Vagina (tissue), 2 donors: Measurements from ENCODE around the gene CRELD2. TPM values are rescaled to one million over a fixed set of nuclear protein-coding genes. Genes with fewer than 3 reads are reported as not detected.

Source experiments
- DNase-seq, 2 donors: peaks; one replicate each; pipeline ENCODE4 v3.0.0-alpha.2; 2017; ENCODE audit errors: extremely low spot score in 2 of 2
- H3K27ac ChIP-seq: fragments of 200-600 bp; sonication (generic); one replicate; pipeline ENCODE4 v1.5.1; 2019
- H3K27me3 ChIP-seq: fragments of 200-600 bp; sonication (generic); one replicate; pipeline ENCODE4 v1.5.1; 2019
- H3K36me3 ChIP-seq, 2 donors: fragments of 200-600 bp; sonication (generic); one replicate each; pipeline ENCODE4 v1.5.1; 2017 to 2019
- H3K4me1 ChIP-seq: fragments of 200-600 bp; sonication (generic); one replicate; pipeline ENCODE4 v1.5.1; 2019
- H3K4me3 ChIP-seq, 2 donors: fragments of 200-600 bp; sonication (generic); 1 replicate in 1 of 2; 2 replicates in 1 of 2; pipeline ENCODE4 v1.5.1; 2016 to 2019
- H3K9me3 ChIP-seq: fragments of 200-600 bp; sonication (generic); one replicate; pipeline ENCODE4 v1.5.1; 2019
- CTCF ChIP-seq, 3 experiments: fragments of 450-650 bp in 2 of 3; fragments of 200-600 bp in 1 of 3; sonication (generic) in 1 of 3; IDR thresholded peaks; one replicate each; pipeline ENCODE4 v1.5.1; 2017 to 2019; ENCODE audit warnings: antibody characterized with exemption in 3 of 3, mild to moderate bottlenecking in 2 of 3, moderate library complexity in 2 of 3
- POLR2A ChIP-seq, 2 donors: fragments of 450-650 bp; IDR thresholded peaks; one replicate each; pipeline ENCODE4 v1.6.1; 2017; ENCODE audit warnings: antibody characterized with exemption in 2 of 2, mild to moderate bottlenecking in 2 of 2, moderate library complexity in 2 of 2
- POLR2AphosphoS5 ChIP-seq, 2 donors: sonication (generic); formaldehyde crosslinking; IDR thresholded peaks; one replicate each; pipeline ENCODE4 v1.9.0; 2017; ENCODE audit warnings: antibody characterized with exemption in 2 of 2, mild to moderate bottlenecking in 2 of 2, low read depth in 1 of 2; ENCODE audit not compliant: insufficient read depth in 1 of 2
- intact Hi-C: fragments of 100-400 bp; cut with DNase I; formaldehyde crosslinking; loops from one replicate; pipeline ENCODE4 v1.15.1; 2023
- total RNA-seq: library from RNA; depleted of rRNA; stranded (reverse); fragments of >200 nt; gene quantifications from one replicate; pipeline ENCODE4 v1.2.3, GENCODE V29; 2016

The CRELD2 gene
- total RNA-seq, 1 donor from 2014 or later = 34.4 TPM

DNA sequence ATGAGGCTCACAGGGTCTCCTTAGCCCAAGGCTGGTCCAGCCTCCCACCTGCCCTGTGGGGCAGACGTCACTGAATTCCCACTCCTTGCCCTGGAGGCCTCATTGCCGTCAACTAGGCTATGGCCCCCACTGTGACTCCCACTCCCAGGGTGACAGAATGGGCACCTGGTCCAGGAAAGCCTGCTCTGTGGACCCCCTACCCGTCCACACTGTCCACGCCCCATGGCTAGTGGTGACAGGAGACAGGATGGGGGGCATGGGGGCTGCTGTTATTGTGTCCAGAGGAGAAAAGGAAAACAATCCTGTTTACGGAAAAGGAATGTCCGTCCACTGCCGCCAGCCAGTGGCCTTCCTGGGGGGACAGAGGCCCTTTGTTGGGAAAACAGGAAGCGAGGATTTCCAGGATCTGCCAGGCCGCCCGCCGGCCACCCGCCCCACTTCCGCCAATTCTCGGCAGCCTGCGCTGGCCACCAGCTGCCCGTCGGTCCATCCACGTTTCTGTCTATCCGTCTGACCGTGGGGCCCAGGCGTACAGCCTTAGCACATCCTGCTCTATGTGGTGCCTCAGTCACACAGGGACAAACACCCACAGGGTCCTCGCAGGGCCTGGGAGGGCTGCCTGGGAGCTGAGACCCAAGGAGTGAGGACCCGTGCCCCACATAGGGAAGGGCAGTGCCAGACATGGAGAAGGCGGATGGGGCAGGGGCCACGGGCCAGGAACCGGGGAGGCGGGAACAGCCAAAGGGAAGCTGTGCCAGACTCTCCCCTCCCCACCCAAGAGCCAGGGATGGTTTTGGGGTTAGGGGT is 19.5 kb downstream of the CRELD2 start:
- Histone ChIP-seq H3K27me3 (no peaks in the 10 kb centered on the region), H3K4me1 (peaks cover 48% of the 10 kb centered on the region), H3K9me3 (no peaks in the 10 kb centered on the region), H3K36me3 (no peaks in the 10 kb centered on the region), H3K27ac (peak overlapping the region; percentile 43), H3K4me3 (no peak overlapping the region)
- intact Hi-C loops = loop anchor here (2.0 to 5.0 kb wide), 3 partner anchors 23 to 569 kb away; partner anchors contain the start of genes LMF2, NCAPH2 and PIM3
- DNase-seq = no peak
- no peak for TF ChIP-seq CTCF (IDR thresholded peaks at IDR 0.05)
- TF ChIP-seq POLR2AphosphoS5 (IDR thresholded peaks at IDR 0.05; ENCODE audit: insufficient read depth in 1 of 2, low read depth in 1 of 2) = peak in 1 of 2 donors; percentile 41
- no peak for TF ChIP-seq POLR2A (IDR thresholded peaks at IDR 0.05)

- H3K36me3 ChIP-seq = no peaks in the 10 kb centered on the region
- TF ChIP-seq POLR2AphosphoS5 (IDR thresholded peaks at IDR 0.05; ENCODE audit: insufficient read depth in 1 of 2, low read depth in 1 of 2) (no peak), CTCF (IDR thresholded peaks at IDR 0.05) (no peak), POLR2A (IDR thresholded peaks at IDR 0.05) (no peak)
- intact Hi-C loops = loop anchor here (5.0 kb wide), 2 partner anchors 34 to 569 kb away; partner anchors contain the start of genes LMF2 and NCAPH2
- no peaks in the 10 kb centered on the region for H3K27me3 ChIP-seq
- H3K27ac ChIP-seq = no peak overlapping the region
- no peaks in the 10 kb centered on the region for H3K9me3 ChIP-seq
- no peak overlapping the region for H3K4me3 ChIP-seq
- H3K4me1 ChIP-seq = peaks cover 41% of the 10 kb centered on the region
- DNase-seq = no peak
Measured at GRCh38 chr22:49938565-49939136, 20.2 kb downstream of the CRELD2 start.

- intact Hi-C loops = no loop called here
- H3K36me3 ChIP-seq = no peaks in the 10 kb centered on the region
- no peaks in the 10 kb centered on the region for H3K27me3 ChIP-seq
- peaks cover 12% of the 10 kb centered on the region for H3K4me1 ChIP-seq
- H3K27ac ChIP-seq = no peak overlapping the region
- DNase-seq = no peak
- TF ChIP-seq POLR2AphosphoS5 (IDR thresholded peaks at IDR 0.05; ENCODE audit: insufficient read depth in 1 of 2, low read depth in 1 of 2) (no peak), CTCF (IDR thresholded peaks at IDR 0.05) (no peak), POLR2A (IDR thresholded peaks at IDR 0.05) (no peak)
- H3K4me3 ChIP-seq = no peak overlapping the region
- no peaks in the 10 kb centered on the region for H3K9me3 ChIP-seq
Measured at GRCh38 chr22:49941507-49942316, 23.3 kb downstream of the CRELD2 start.

DNA sequence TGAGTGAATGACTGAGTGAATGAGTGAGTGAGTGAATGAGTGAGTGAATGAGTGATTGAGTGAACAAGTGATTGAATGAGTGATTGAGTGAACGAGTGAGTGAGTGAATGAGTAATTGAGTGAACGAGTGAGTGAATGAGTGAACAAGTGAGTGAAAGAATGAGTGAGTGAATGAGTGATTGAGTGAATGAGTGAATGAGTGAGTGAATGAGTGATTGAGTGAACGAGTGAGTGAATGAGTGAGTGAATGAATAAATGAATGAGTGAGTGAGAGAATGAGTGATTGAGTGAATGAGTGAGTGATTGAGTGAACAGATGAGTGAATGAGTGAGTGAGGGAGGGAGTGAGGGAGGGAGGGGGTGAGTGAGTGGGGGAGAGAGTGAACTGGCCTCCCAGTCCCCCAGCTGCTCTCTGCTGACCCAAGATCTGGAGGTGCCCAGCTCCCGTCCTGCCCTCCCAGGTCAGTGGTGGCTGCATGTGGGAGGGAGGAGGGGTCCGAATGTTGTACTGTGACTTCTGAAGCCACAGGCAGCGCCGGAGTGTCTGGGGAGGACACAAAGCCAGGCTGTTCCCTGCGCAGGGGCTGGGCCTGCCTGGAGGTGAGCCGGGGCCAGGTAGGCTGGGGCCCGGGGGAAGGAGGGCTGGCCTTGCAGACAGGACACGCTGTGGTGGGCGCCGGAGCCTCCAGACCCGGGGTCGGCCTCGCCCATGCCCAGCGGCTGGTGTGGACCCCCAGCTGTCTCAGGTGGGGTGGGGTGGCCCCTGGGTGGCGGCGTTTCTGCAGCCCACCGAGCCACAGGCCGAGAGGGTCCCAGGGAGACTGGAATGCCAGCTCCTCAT is 24.4 kb downstream of the CRELD2 start:
- Histone ChIP-seq H3K9me3 (no peaks in the 10 kb centered on the region), H3K36me3 (no peaks in the 10 kb centered on the region), H3K4me3 (no peak overlapping the region), H3K4me1 (peaks cover 6% of the 10 kb centered on the region), H3K27ac (no peak overlapping the region), H3K27me3 (no peaks in the 10 kb centered on the region)
- intact Hi-C loops = no loop called here
- no peak for DNase-seq
- TF ChIP-seq CTCF (IDR thresholded peaks at IDR 0.05) (no peak), POLR2A (IDR thresholded peaks at IDR 0.05) (no peak), POLR2AphosphoS5 (IDR thresholded peaks at IDR 0.05; ENCODE audit: insufficient read depth in 1 of 2, low read depth in 1 of 2) (no peak)
